Activated naive CD4-positive, alpha-beta T cell treated with anti-CD3 and anti-CD28 coated beads, Interleukin-2, amount 50 U/mL, for 24 hours (primary cell): ENCODE results near the gene SIM1.

Source experiments
- H3K27ac Mint-ChIP-seq: one replicate; pipeline ENCODE4 v1.8.0; 2021; ENCODE audit warnings: mild to moderate bottlenecking, mixed read lengths
- H3K27me3 Mint-ChIP-seq: one replicate; pipeline ENCODE4 v1.8.0; 2021; ENCODE audit warnings: mixed read lengths
- H3K36me3 Mint-ChIP-seq: one replicate; pipeline ENCODE4 v1.8.0; 2021; ENCODE audit warnings: mixed read lengths
- H3K4me1 Mint-ChIP-seq: one replicate; pipeline ENCODE4 v1.8.0; 2021; ENCODE audit warnings: mixed read lengths
- H3K4me3 Mint-ChIP-seq: one replicate; pipeline ENCODE4 v1.8.0; 2021; ENCODE audit warnings: mild to moderate bottlenecking, mixed read lengths
- H3K9me3 Mint-ChIP-seq: one replicate; pipeline ENCODE4 v1.8.0; 2021; ENCODE audit warnings: mixed read lengths

The SIM1 gene

GRCh38 chr6:100426744-100427338 lies 37.9 kb downstream of the SIM1 start:
- peaks cover 11% of the 10 kb centered on the region for H3K27me3 Mint-ChIP-seq
- no peaks in the 10 kb centered on the region for H3K36me3 Mint-ChIP-seq
- H3K9me3 Mint-ChIP-seq, result no peaks in the 10 kb centered on the region
- H3K4me3 Mint-ChIP-seq, result no peak overlapping the region
- H3K27ac Mint-ChIP-seq, result no peak overlapping the region
- H3K4me1 Mint-ChIP-seq, result no peaks in the 10 kb centered on the region

- Mint-ChIP-seq H3K4me1 (no peaks in the 10 kb centered on the region), H3K27ac (no peak overlapping the region), H3K36me3 (no peaks in the 10 kb centered on the region), H3K9me3 (no peaks in the 10 kb centered on the region), H3K4me3 (no peak overlapping the region), H3K27me3 (peaks cover 11% of the 10 kb centered on the region)
Measured at GRCh38 chr6:100426241-100426640, 38.5 kb downstream of the SIM1 start.

- H3K4me1 Mint-ChIP-seq, result no peaks in the 10 kb centered on the region
- H3K9me3 Mint-ChIP-seq, result no peaks in the 10 kb centered on the region
- H3K27me3 Mint-ChIP-seq, result peaks cover 9% of the 10 kb centered on the region
- H3K27ac Mint-ChIP-seq, result no peak overlapping the region
- no peaks in the 10 kb centered on the region for H3K36me3 Mint-ChIP-seq
- H3K4me3 Mint-ChIP-seq, result no peak overlapping the region
Measured at GRCh38 chr6:100420711-100421110, 44.0 kb downstream of the SIM1 start.

GRCh38 chr6:100417036-100417435 lies 47.7 kb downstream of the SIM1 start:
- H3K27ac Mint-ChIP-seq, result no peak overlapping the region
- peaks cover 3% of the 10 kb centered on the region for H3K27me3 Mint-ChIP-seq
- H3K4me1 Mint-ChIP-seq, result no peaks in the 10 kb centered on the region
- no peak overlapping the region for H3K4me3 Mint-ChIP-seq
- no peaks in the 10 kb centered on the region for H3K36me3 Mint-ChIP-seq
- H3K9me3 Mint-ChIP-seq, result no peaks in the 10 kb centered on the region

- Mint-ChIP-seq H3K9me3 (no peaks in the 10 kb centered on the region), H3K27ac (no peak overlapping the region), H3K4me1 (no peaks in the 10 kb centered on the region), H3K27me3 (peaks cover 3% of the 10 kb centered on the region), H3K4me3 (no peak overlapping the region), H3K36me3 (no peaks in the 10 kb centered on the region)
Measured at GRCh38 chr6:100415768-100416167, 49.0 kb downstream of the SIM1 start.

GRCh38 chr6:100412872-100413271 lies 51.8 kb downstream of the SIM1 start:
- no peak overlapping the region for H3K27ac Mint-ChIP-seq
- no peaks in the 10 kb centered on the region for H3K36me3 Mint-ChIP-seq
- H3K4me3 Mint-ChIP-seq, result no peak overlapping the region
- peaks cover 8% of the 10 kb centered on the region for H3K27me3 Mint-ChIP-seq
- no peaks in the 10 kb centered on the region for H3K9me3 Mint-ChIP-seq
- H3K4me1 Mint-ChIP-seq, result no peaks in the 10 kb centered on the region

GRCh38 chr6:100404051-100404450 lies 60.7 kb downstream of the SIM1 start:
- Mint-ChIP-seq H3K27ac (no peak overlapping the region), H3K4me1 (no peaks in the 10 kb centered on the region), H3K9me3 (peaks cover 4% of the 10 kb centered on the region), H3K4me3 (no peak overlapping the region), H3K27me3 (peaks cover 6% of the 10 kb centered on the region), H3K36me3 (no peaks in the 10 kb centered on the region)

GRCh38 chr6:100393493-100393892 lies 71.2 kb downstream of the SIM1 start:
- peaks cover 3% of the 10 kb centered on the region for H3K27me3 Mint-ChIP-seq
- no peaks in the 10 kb centered on the region for H3K4me1 Mint-ChIP-seq
- no peaks in the 10 kb centered on the region for H3K9me3 Mint-ChIP-seq
- H3K4me3 Mint-ChIP-seq, result no peak overlapping the region
- no peak overlapping the region for H3K27ac Mint-ChIP-seq
- H3K36me3 Mint-ChIP-seq, result no peaks in the 10 kb centered on the region

GRCh38 chr6:100392423-100392822 lies 72.3 kb downstream of the SIM1 start:
- peaks cover 3% of the 10 kb centered on the region for H3K27me3 Mint-ChIP-seq
- H3K36me3 Mint-ChIP-seq, result no peaks in the 10 kb centered on the region
- no peak overlapping the region for H3K27ac Mint-ChIP-seq
- H3K4me3 Mint-ChIP-seq, result no peak overlapping the region
- H3K4me1 Mint-ChIP-seq, result no peaks in the 10 kb centered on the region
- H3K9me3 Mint-ChIP-seq, result no peaks in the 10 kb centered on the region

GRCh38 chr6:100388868-100389519 lies 75.7 kb downstream of the SIM1 start:
- no peaks in the 10 kb centered on the region for H3K4me1 Mint-ChIP-seq
- no peaks in the 10 kb centered on the region for H3K9me3 Mint-ChIP-seq
- no peaks in the 10 kb centered on the region for H3K36me3 Mint-ChIP-seq
- H3K27ac Mint-ChIP-seq, result no peak overlapping the region
- no peak overlapping the region for H3K4me3 Mint-ChIP-seq
- H3K27me3 Mint-ChIP-seq, result peaks cover 1% of the 10 kb centered on the region

GRCh38 chr6:100382767-100383195 lies 81.9 kb downstream of the SIM1 start:
- no peak overlapping the region for H3K27ac Mint-ChIP-seq
- no peaks in the 10 kb centered on the region for H3K9me3 Mint-ChIP-seq
- H3K4me3 Mint-ChIP-seq, result no peak overlapping the region
- H3K4me1 Mint-ChIP-seq, result no peaks in the 10 kb centered on the region
- H3K36me3 Mint-ChIP-seq, result no peaks in the 10 kb centered on the region
- H3K27me3 Mint-ChIP-seq, result no peaks in the 10 kb centered on the region

GRCh38 chr6:100382031-100382430 lies 82.7 kb downstream of the SIM1 start:
- Mint-ChIP-seq H3K4me3 (no peak overlapping the region), H3K4me1 (no peaks in the 10 kb centered on the region), H3K27me3 (no peaks in the 10 kb centered on the region), H3K9me3 (no peaks in the 10 kb centered on the region), H3K27ac (no peak overlapping the region), H3K36me3 (no peaks in the 10 kb centered on the region)

- Mint-ChIP-seq H3K27me3 (peaks cover under 1% of the 10 kb centered on the region), H3K9me3 (no peaks in the 10 kb centered on the region), H3K27ac (no peak overlapping the region), H3K4me1 (no peaks in the 10 kb centered on the region), H3K4me3 (no peak overlapping the region), H3K36me3 (no peaks in the 10 kb centered on the region)
Measured at GRCh38 chr6:100381111-100381510, 83.6 kb downstream of the SIM1 start.

- no peaks in the 10 kb centered on the region for H3K9me3 Mint-ChIP-seq
- no peaks in the 10 kb centered on the region for H3K4me1 Mint-ChIP-seq
- H3K27ac Mint-ChIP-seq, result no peak overlapping the region
- H3K27me3 Mint-ChIP-seq, result peaks cover 3% of the 10 kb centered on the region
- no peak overlapping the region for H3K4me3 Mint-ChIP-seq
- H3K36me3 Mint-ChIP-seq, result no peaks in the 10 kb centered on the region
Measured at GRCh38 chr6:100379386-100379785, 85.3 kb downstream of the SIM1 start.

GRCh38 chr6:100378576-100378975 lies 86.1 kb downstream of the SIM1 start:
- H3K9me3 Mint-ChIP-seq, result no peaks in the 10 kb centered on the region

GRCh38 chr6:100376103-100376502 lies 88.6 kb downstream of the SIM1 start:
- no peaks in the 10 kb centered on the region for H3K4me1 Mint-ChIP-seq
- no peak overlapping the region for H3K27ac Mint-ChIP-seq
- peaks cover 4% of the 10 kb centered on the region for H3K27me3 Mint-ChIP-seq
- H3K36me3 Mint-ChIP-seq, result no peaks in the 10 kb centered on the region
- no peaks in the 10 kb centered on the region for H3K9me3 Mint-ChIP-seq
- H3K4me3 Mint-ChIP-seq, result no peak overlapping the region

More at GRCh38 chr6:100378576-100378975, 86.1 kb downstream of the SIM1 start:
- H3K27me3 Mint-ChIP-seq, result peaks cover 3% of the 10 kb centered on the region
- no peaks in the 10 kb centered on the region for H3K36me3 Mint-ChIP-seq
- H3K4me1 Mint-ChIP-seq, result no peaks in the 10 kb centered on the region
- H3K27ac Mint-ChIP-seq, result no peak overlapping the region
- no peak overlapping the region for H3K4me3 Mint-ChIP-seq
